SH-SY5Y (cell line): ENCODE measurements around the gene AGR3.

Experiments
- GATA2 ChIP-seq: IDR thresholded peaks from 2 replicates; pipeline ENCODE4 v1.6.1; 2011; ENCODE audit warnings: mild to moderate bottlenecking, low read depth, low read length
- GATA3 ChIP-seq: IDR thresholded peaks from 2 replicates; pipeline ENCODE4 v1.6.1; 2011; ENCODE audit warnings: low read depth, mild to moderate bottlenecking, low read length, moderate library complexity

- TF ChIP-seq GATA2 (no peak), GATA3 (no peak)
Measured at GRCh38 chr7:16908561-16908960, 26.8 kb upstream of the AGR3 start.
